K562 (cell line): ENCODE measurements around the gene PRR15L. TPM values are rescaled to one million over a fixed set of nuclear protein-coding genes. Genes with fewer than 3 reads are reported as not detected.
A peak's percentile ranks its signal among the peaks of the same experiment; 100 is the strongest.

Experiments
- ATF7 ChIP-seq: fragments of 450-650 bp; IDR thresholded peaks from 2 replicates; pipeline ENCODE4 v1.7.1; 2014; ENCODE audit warnings: mild to moderate bottlenecking, moderate library complexity
- EWSR1 ChIP-seq: fragments of 450-650 bp; IDR thresholded peaks from 2 replicates; pipeline ENCODE4 v1.6.1; 2018; ENCODE audit warnings: borderline replicate concordance, mild to moderate bottlenecking, low read depth, moderate library complexity; ENCODE audit not compliant: partially characterized antibody
- FOXP1 ChIP-seq: sonication (generic); formaldehyde crosslinking; IDR thresholded peaks from 2 replicates; pipeline ENCODE4 v1.8.0; 2022; ENCODE audit warnings: mild to moderate bottlenecking, missing genetic modification reagents
- HNRNPH1 ChIP-seq: fragments of 200-400 bp; formaldehyde crosslinking; optimal IDR thresholded peaks from 2 replicates; pipeline ENCODE3; 2017; ENCODE audit warnings: low read depth, mild to moderate bottlenecking, low read length, moderate library complexity
- IFI16 ChIP-seq: fragments of 250-450 bp; sonication (Bioruptor Pico); IDR thresholded peaks from 2 replicates; pipeline ENCODE4 v2.1.2; 2022; ENCODE audit warnings: mild to moderate bottlenecking, inconsistent platforms
- ILK ChIP-seq: fragments of 450-650 bp; IDR thresholded peaks from 2 replicates; pipeline ENCODE4 v1.6.1; 2016; ENCODE audit warnings: missing genetic modification characterization, low read depth, mild to moderate bottlenecking, missing compliant biosample characterization, moderate library complexity, borderline replicate concordance
- KLF10 ChIP-seq: fragments of 250-450 bp; sonication (Bioruptor Pico); IDR thresholded peaks from 2 replicates; pipeline ENCODE4 v1.6.1; 2021; ENCODE audit warnings: matching md5 sums
- PURB ChIP-seq: sonication (generic); formaldehyde crosslinking; IDR thresholded peaks from 2 replicates; pipeline ENCODE4 v1.9.0; 2021; ENCODE audit warnings: low read depth, mild to moderate bottlenecking, missing genetic modification reagents
- RFX1 ChIP-seq: fragments of 450-650 bp; IDR thresholded peaks from 2 replicates; pipeline ENCODE4 v1.6.1; 2016; ENCODE audit warnings: mild to moderate bottlenecking, moderate library complexity
- SIN3B ChIP-seq: fragments of 450-650 bp; IDR thresholded peaks from 2 replicates; pipeline ENCODE4 v1.6.1; 2017; ENCODE audit warnings: low read depth, mild to moderate bottlenecking, moderate library complexity
- SMAD1 ChIP-seq: fragments of 150-350 bp; IDR thresholded peaks from 2 replicates; pipeline ENCODE4 v1.6.1; 2014; ENCODE audit warnings: low read length, low read depth; ENCODE audit not compliant: partially characterized antibody
- SREBF2 ChIP-seq: sonication (generic); formaldehyde crosslinking; IDR thresholded peaks from 2 replicates; pipeline ENCODE4 v1.4.0; 2020; ENCODE audit warnings: mild to moderate bottlenecking, missing genetic modification reagents
- STAT5A ChIP-seq: IDR thresholded peaks from 2 replicates; pipeline ENCODE4 v1.6.1; 2012; ENCODE audit warnings: low read length, inconsistent platforms, borderline replicate concordance
- TARDBP ChIP-seq: fragments of 450-650 bp; IDR thresholded peaks from 2 replicates; pipeline ENCODE4 v1.6.1; 2016
- TCF7L2 ChIP-seq: fragments of 150-350 bp; IDR thresholded peaks from 2 replicates; pipeline ENCODE4 v1.6.1; 2016; ENCODE audit warnings: low read depth, mild to moderate bottlenecking, low read length, moderate library complexity
- U2AF2 ChIP-seq: fragments of 200-400 bp; formaldehyde crosslinking; optimal IDR thresholded peaks from 2 replicates; pipeline ENCODE3; 2017; ENCODE audit warnings: low read depth, mild to moderate bottlenecking, low read length
- ZBTB8A ChIP-seq: fragments of 450-650 bp; IDR thresholded peaks from 2 replicates; pipeline ENCODE4 v1.6.1; 2018; ENCODE audit warnings: mild to moderate bottlenecking, moderate library complexity; ENCODE audit not compliant: partially characterized antibody
- ZC3H11A ChIP-seq: IDR thresholded peaks from 2 replicates; pipeline ENCODE4 v1.6.1; 2012; ENCODE audit warnings: low read depth, low read length, improper control_type of control experiment
- ZC3H8 ChIP-seq: fragments of 450-650 bp; IDR thresholded peaks from 2 replicates; pipeline ENCODE4 v1.6.1; 2017
- ZNF12 ChIP-seq: sonication (generic); formaldehyde crosslinking; IDR thresholded peaks from 2 replicates; pipeline ENCODE4 v1.4.0; 2020; ENCODE audit warnings: mild to moderate bottlenecking, missing genetic modification reagents
- ZNF354B ChIP-seq: fragments of 250-450 bp; sonication (Bioruptor Pico); IDR thresholded peaks from 2 replicates; pipeline ENCODE4 v1.4.0; 2020
- polyA plus RNA-seq, 8 experiments: library from polyadenylated mRNA; depleted of rRNA in 4 of 8; stranded (reverse) in 5 of 8; unstranded in 3 of 8; fragments of >200 nt; fragmentation: Nextera tagmentation in 2 of 8; fragmentation: Illumina TruSeq in 1 of 8; extraction: Ambion mirVana in 2 of 8; extraction: Trizol in 1 of 8; gene quantifications; 2 replicates each; pipeline versions ENCODE4 v1.2.1 to v1.2.3, GENCODE V29; 2011 to 2014; ENCODE audit warnings: inconsistent platforms in 1 of 8, missing spikeins in 1 of 8
- total RNA-seq, 7 experiments: library from RNA; depleted of rRNA in 6 of 7; stranded (reverse); fragments of >200 nt in 6 of 7; fragmentation: Illumina TruSeq in 2 of 7; extraction: Trizol in 2 of 7; gene quantifications; 2 replicates each; pipeline versions ENCODE4 v1.2.1 to v1.2.3, GENCODE V29; 2011 to 2021; ENCODE audit warnings: low replicate concordance in 1 of 7
- TF ChIP-seq, protein P1 (sequence below): fragments of 250-450 bp; sonication (Bioruptor Pico); IDR thresholded peaks from 2 replicates; pipeline ENCODE4 v1.8.0; 2022; ENCODE audit warnings: moderate library complexity, mild to moderate bottlenecking, inconsistent platforms
- TF ChIP-seq, protein P2 (sequence below): sonication (generic); formaldehyde crosslinking; IDR thresholded peaks from 2 replicates; pipeline ENCODE4 v1.8.1; 2023; ENCODE audit warnings: mild to moderate bottlenecking, missing genetic modification reagents
- TF ChIP-seq, protein P3 (sequence below): fragments of 450-650 bp; formaldehyde crosslinking; IDR thresholded peaks from 2 replicates; pipeline ENCODE4 v1.4.0; 2020; ENCODE audit warnings: mild to moderate bottlenecking
- TF ChIP-seq, protein P4 (sequence below), 2 experiments: fragments of 250-450 bp in 1 of 2; fragments of 450-650 bp in 1 of 2; sonication (Bioruptor Pico) in 1 of 2; IDR thresholded peaks; 2 replicates each; pipeline versions ENCODE4 v1.6.1 to v1.8.0; 2016 to 2021; ENCODE audit warnings: mild to moderate bottlenecking in 2 of 2, moderate library complexity in 2 of 2, missing compliant biosample characterization in 1 of 2, missing genetic modification characterization in 1 of 2

Gene PRR15L
- total and polyA plus RNA-seq, 9 of the 15 experiments (the other 6 are each of a cell fraction or from before 2014, with no cell fraction given), result 0.03 TPM; not detected in 8

DNA sequence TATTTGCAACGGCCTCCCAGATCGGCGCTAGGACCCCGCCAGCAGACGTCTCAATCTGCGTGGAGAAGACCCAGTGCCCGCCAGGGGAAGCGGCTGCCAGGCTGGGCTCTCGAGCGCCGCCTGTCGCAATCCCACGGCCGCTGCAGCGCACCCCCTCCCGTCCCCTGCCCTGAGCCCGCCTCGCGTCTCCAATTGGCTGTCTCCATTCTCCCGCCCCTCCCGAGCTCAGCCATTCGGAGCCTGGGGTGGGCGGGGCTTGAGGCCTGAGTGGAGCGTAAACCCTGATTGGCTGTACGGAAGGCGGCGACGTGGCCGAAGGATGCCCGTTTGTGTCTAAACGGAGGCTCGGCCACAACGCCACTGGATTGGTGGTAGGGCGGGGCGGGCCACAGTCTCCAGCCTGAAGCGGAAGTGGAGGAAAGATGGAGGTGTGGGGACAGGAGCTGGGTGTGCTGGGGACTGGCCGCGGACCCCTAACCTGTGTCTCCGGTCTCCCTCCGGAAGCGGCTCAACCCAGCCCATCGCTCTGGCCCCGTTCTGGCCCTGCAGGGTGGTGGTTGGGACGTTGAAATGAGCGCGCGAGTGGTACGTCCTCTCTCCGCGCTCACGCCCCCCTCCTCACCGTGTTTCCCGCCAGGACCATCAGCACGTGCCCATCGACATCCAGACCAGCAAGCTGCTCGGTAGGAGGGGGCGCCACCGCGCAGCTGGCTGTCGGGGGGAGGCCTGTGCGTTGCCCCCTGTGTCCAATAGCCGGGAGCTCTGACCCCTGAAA, 13.2 kb upstream of the PRR15L start, which contains the start of gene CDK5RAP3 (continued):
- TF ChIP-seq, protein P1, sequence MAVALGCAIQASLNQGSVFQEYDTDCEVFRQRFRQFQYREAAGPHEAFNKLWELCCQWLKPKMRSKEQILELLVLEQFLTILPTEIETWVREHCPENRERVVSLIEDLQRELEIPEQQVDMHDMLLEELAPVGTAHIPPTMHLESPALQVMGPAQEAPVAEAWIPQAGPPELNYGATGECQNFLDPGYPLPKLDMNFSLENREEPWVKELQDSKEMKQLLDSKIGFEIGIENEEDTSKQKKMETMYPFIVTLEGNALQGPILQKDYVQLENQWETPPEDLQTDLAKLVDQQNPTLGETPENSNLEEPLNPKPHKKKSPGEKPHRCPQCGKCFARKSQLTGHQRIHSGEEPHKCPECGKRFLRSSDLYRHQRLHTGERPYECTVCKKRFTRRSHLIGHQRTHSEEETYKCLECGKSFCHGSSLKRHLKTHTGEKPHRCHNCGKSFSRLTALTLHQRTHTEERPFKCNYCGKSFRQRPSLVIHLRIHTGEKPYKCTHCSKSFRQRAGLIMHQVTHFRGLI (CRISPR knock-in tag), result no peak
- no peak for TF ChIP-seq SREBF2 (CRISPR knock-in tag)
- TF ChIP-seq U2AF2, result no peak
- TF ChIP-seq ZC3H8, result no peak
- TF ChIP-seq STAT5A, result no peak
- TF ChIP-seq ZBTB8A, result no peak
- TF ChIP-seq RFX1, result no peak
- TF ChIP-seq PURB (CRISPR knock-in tag), result no peak
- no peak for TF ChIP-seq ZC3H11A
- peak; percentile 85 for TF ChIP-seq ATF7
- peak; percentile 60; the same call in 1 of the 2 replicates for TF ChIP-seq TARDBP
- no peak for TF ChIP-seq KLF10
- no peak for TF ChIP-seq ZNF354B (CRISPR knock-in tag)
- no peak for TF ChIP-seq IFI16 (CRISPR knock-in tag)
- no peak for TF ChIP-seq HNRNPH1
- TF ChIP-seq SIN3B, result peak; percentile 73; the same call in 1 of the 2 replicates
- TF ChIP-seq, protein P2, sequence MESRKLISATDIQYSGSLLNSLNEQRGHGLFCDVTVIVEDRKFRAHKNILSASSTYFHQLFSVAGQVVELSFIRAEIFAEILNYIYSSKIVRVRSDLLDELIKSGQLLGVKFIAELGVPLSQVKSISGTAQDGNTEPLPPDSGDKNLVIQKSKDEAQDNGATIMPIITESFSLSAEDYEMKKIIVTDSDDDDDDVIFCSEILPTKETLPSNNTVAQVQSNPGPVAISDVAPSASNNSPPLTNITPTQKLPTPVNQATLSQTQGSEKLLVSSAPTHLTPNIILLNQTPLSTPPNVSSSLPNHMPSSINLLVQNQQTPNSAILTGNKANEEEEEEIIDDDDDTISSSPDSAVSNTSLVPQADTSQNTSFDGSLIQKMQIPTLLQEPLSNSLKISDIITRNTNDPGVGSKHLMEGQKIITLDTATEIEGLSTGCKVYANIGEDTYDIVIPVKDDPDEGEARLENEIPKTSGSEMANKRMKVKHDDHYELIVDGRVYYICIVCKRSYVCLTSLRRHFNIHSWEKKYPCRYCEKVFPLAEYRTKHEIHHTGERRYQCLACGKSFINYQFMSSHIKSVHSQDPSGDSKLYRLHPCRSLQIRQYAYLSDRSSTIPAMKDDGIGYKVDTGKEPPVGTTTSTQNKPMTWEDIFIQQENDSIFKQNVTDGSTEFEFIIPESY (CRISPR knock-in tag), result peak; percentile 82; the same call in 1 of the 2 replicates
- no peak for TF ChIP-seq TCF7L2
- TF ChIP-seq EWSR1, result no peak
- TF ChIP-seq, protein P3, sequence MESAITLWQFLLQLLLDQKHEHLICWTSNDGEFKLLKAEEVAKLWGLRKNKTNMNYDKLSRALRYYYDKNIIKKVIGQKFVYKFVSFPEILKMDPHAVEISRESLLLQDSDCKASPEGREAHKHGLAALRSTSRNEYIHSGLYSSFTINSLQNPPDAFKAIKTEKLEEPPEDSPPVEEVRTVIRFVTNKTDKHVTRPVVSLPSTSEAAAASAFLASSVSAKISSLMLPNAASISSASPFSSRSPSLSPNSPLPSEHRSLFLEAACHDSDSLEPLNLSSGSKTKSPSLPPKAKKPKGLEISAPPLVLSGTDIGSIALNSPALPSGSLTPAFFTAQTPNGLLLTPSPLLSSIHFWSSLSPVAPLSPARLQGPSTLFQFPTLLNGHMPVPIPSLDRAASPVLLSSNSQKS (CRISPR knock-in tag), result no peak
- TF ChIP-seq ILK (tag), result no peak
- TF ChIP-seq FOXP1, result peak; percentile 94; the same call in 1 of the 2 replicates
- TF ChIP-seq, protein P4, sequence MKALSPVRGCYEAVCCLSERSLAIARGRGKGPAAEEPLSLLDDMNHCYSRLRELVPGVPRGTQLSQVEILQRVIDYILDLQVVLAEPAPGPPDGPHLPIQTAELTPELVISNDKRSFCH (CRISPR knock-in tag; IDR thresholded peaks at IDR 0.05), result no peak
- TF ChIP-seq, protein P4 (tag; IDR thresholded peaks at IDR 0.05), result peak; percentile 90
- TF ChIP-seq SMAD1, result no peak
- TF ChIP-seq ZNF12 (CRISPR knock-in tag), result no peak
